Epidermal melanocyte (primary cell): ENCODE results near the gene MGMT.

Source experiments
- DNase-seq: peaks from one replicate; pipeline ENCODE4 v3.0.0; 2011; ENCODE audit warnings: low spot score; ENCODE audit not compliant: insufficient read length

MGMT gene

DNA sequence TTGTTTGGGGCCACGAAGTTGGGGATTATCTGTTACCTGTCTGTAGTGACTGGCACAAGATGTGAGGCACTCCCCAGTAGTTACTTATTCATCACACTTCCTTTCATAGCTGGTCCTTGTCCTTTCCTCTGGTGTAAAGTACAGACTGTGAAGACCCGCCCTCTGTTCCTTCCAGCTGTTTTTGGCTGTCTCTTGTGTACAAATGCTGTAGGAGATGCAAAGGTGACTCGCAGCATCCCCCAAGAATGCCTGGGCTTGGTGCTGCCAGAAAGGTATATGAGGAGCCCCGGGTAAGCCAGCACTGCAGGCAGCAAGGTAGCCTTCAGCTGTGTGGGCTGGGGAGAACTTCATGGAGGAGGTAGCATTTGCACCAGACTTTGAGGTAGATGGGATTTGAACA is 260.5 kb downstream of the MGMT start:
- DNase-seq, result no peak

DNA sequence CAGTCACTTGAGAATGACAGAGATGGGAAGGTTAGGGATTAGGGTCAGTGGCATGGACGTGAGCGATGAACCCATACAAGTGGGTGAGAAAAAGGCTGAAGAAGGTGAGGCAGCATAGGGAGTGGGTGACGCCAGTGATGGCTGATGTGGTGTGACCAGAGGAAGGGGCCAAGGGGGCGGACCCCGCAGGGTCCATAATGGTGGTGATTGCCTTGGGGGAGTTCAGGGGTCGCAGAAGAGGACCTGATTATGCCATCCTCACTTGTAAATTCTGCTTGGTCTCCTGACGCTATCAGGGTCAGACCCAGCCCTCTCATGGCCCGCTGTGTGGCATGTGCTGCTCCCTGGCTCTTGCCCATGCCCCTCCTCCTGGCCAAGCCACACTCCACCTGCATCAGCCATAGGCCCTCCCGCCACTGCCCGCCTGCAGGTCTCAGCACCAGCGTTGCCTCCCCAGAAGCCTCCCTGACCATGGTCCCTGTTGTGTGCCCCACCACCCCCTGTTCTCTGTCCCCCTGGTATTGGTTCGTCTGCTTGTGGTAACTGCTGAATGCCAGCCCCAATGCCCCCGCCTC is 261.3 kb downstream of the MGMT start:
- DNase-seq, result no peak

DNA sequence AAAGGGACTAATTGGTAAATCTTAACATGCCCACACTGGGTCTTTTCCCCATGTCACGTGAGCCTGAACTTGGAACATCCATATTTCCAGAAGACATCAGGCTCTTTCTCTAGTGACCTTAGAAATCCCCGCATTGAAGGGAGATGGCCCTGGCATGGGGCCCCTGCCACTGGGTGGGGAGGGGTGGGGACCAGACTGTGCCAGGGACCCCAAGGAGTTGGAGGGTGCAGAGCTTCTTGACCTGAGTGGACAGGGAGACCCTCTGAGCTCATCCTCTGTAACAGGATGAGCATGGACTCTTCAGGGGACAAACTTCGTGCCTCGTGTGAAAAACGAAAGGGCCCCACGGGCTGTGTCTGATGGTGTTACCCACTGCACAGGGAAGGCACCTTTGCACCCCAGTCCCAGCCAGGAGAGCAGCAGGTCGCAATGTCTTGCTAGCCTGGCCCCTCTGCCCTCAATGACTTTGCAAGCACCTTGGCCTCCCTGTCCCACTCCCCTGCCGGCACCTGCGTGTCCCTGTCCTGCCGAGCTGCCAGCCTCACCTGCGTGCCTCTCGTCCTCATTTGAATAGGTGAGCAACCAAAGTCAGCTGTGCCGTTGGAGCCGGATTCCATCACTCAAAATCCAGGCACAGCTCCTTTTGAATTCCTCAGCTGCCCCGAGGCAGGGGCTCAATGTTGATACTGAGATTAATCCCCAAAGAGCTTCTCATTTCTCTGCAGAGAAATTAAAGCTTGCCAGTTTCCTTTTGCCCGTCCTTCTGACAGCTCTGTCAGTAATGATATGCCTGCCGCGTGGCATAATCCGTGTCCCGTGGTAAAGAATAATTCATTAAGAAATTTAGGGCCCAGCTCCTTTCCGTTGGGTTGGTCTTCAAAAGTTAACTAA is 262.1 kb downstream of the MGMT start:
- DNase-seq, result no peak

DNA sequence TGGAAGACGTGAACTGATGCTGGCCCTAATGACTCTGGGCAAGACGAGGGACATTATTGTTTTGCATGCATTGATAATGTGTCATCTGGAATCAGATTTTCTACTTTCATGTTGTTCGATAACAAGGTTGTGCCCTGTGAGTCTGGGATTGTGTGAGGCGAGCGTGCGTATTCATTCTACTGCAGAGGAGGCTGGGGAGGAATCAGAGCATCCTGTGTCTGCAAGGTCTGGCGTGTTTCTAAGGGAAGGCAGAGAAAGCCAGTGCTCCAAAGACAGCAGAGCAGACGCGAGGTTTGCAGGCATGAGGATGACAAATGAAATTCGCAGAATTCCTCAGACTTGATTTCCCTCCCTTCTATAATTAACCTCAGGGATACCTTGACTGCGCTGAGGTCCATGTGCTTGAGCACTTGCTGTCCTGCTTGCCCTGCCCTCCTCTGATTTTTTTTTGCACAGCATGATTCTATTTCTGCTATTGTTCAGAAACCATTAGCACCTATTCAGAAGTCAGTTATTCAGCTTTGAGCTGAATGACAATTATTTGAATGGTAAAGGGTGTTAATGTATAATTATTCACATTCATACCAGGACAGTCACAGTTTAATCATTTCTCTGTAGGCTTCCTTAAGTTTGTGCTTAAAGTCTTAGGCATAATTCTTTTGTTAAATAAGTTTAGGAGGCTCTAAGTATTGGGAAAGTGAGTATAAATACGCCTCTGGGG is 263.4 kb downstream of the MGMT start:
- DNase-seq, result no peak

DNA sequence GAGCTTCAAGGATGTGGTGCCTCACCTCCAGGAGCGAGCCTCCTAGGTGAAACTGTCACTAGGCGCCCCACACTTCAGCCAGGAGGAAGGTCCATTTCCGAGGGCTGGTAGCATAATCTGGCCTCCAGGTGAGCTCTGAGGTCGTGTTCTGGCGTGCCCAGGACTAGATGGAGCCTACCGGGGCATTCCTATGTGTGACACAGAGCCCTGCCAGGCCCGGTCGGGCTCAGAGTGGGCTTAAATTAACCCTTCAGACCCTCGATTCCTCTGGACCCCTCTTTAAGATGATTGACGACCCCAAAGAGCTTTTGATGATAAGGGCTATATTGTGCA is 263.9 kb downstream of the MGMT start:
- DNase-seq, result no peak

DNA sequence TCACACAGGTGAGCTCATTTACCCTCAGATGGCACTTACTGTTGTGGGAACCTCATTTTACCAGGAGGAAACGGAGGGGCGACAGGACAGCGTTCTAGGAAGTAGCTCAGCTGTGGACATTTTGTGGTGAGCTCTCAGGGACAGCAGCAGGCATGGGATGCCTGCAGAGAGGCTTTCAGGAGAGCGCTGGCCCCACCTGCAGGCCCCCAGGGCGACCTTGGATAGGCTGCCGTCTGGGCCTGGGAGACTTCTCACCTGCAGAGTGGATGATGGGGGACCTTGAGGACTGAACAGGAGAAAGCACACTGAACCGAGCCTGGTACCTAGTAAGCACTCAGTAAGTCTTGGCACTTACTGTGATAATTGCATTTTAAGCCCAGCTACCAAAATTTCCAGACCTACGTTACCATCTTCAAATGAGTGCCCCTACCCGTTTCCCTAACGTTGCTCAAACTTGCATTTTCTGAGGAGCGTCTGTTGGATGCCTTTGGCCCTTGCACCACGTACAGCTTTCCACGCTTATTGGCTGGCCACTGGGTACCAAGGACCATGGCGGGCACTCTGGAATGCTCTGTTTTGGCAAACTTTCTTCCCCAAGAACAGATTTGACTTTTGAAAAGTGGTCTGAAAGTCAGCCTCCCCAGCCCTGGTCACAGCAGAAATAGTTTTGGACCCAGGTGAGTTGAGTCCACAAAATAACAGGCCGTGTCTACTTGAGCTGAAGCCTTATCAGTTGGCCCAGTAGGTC is 273.7 kb downstream of the MGMT start:
- DNase-seq, result no peak

DNA sequence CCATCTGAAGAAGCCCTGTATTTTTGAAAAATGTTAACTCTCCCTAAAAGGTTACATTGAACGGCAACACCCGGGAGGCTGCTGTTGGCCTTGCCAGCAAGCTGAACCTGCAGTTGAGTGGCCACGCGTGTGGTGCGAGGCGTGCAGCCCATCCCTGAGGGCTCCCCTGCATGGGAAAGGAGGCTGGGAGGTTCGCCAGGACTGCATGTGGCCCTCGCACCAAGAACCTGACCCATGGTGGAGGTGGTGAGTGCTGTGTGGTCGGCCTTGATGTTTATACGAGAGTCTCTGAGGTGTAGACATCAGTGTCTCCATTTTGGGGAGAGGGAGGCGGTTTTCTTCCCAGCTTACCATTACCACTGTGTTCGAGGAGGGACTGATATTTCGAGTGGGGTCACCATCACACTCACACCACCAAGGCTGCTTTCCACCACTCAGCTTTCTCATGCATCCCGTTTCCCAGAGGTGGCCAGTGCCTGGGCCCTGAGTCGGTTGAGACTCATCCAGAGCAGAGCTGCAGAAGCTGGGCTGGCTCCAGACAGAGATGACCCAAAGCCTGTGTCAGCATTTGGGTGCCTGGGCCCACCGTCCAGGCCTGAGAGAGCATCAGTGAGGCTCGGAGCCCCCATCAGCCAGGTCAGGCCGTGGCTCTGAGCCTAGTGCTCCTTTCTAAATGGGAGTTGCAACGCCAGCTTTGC is 274.4 kb downstream of the MGMT start:
- no peak for DNase-seq

DNA sequence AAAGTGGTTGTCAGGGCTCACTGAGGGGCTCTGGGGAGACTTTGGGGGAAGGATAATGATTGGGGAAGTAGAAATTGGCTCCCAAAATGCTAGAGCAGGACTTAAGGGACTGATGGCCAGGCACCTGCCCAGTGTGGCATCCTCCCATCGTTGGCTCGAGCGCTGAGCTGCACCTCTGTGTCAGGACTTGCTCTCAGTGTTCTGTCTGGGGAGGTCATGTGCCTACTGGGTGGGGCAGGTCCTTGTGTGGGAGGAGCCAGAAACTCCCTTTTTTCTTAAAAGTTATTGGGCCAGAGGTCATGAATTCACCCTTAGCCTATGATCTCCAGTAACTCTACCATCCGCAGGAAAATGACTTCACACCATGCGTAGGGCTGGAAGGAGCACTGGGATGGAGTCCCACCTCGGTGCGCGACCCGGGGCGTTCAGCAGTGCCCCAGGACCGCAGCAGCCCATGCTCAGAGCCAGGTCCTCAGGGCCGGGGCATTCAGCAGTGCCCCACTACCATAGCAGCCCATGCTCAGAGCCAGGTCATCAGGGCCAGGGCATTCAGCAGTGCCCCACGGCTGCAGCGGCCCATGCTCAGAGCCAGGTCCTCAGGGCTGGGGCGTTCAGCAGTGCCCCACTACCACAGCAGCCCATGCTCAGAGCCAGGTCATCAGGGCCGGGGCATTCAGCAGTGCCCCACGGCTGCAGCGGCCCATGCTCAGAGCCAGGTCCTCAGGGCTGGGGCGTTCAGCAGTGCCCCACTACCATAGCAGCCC is 275.1 kb downstream of the MGMT start:
- no peak for DNase-seq

DNA sequence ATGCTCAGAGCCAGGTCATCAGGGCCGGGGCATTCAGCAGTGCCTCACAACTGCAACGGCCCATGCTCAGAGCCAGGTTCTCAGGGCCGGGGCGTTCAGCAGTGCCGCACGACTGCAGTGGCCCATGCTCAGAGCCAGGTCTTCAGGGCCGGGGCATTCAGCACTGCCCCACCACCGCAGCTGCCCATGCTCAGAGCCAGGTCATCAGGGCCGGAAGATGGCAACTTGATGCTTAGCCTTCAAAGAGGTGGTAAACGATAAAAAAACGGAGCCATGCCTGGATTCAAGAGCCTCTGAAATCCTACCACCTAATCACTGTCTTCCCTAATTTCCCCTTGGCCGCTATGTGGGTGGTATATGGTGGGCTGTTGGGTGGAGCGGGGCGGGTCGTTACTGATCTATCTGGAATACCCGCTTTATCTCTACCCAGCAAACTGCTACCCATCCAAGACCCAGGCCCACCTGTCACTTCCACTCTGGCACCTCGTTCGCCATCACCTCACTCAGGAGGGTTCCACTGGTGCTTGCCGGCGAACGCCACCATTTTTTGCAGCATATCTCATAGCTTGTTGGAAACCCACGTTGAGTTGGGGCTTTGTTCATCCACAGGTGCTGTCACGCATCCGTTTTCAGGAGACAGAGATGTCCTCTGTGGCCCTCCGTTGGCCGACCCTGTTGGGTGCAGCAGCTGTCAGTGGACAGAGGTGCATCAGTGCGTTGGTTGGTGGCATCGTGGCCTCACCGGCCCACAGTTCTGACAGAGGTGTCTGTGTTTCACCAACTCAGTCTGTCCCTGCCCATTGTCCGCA is 275.9 kb downstream of the MGMT start:
- no peak for DNase-seq

DNA sequence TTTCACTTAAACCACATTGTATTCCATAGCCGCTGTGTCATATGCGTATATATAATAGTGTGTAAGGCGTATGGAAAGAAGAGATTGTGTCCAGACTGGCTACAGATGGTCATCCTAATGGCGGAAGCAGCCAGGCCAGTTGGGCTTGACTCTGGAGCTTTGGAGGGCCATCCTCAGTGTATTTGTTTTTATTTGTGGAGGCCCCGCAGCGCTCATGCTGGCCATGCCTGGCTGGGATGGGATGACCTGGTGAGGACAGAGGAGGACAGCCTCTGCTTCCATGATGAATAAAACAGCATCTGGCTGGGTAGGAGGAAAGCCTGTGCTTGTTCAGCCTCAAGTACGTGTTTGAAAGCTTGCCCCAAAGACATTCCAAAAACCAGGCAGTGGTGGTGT is 276.7 kb downstream of the MGMT start:
- no peak for DNase-seq

DNA sequence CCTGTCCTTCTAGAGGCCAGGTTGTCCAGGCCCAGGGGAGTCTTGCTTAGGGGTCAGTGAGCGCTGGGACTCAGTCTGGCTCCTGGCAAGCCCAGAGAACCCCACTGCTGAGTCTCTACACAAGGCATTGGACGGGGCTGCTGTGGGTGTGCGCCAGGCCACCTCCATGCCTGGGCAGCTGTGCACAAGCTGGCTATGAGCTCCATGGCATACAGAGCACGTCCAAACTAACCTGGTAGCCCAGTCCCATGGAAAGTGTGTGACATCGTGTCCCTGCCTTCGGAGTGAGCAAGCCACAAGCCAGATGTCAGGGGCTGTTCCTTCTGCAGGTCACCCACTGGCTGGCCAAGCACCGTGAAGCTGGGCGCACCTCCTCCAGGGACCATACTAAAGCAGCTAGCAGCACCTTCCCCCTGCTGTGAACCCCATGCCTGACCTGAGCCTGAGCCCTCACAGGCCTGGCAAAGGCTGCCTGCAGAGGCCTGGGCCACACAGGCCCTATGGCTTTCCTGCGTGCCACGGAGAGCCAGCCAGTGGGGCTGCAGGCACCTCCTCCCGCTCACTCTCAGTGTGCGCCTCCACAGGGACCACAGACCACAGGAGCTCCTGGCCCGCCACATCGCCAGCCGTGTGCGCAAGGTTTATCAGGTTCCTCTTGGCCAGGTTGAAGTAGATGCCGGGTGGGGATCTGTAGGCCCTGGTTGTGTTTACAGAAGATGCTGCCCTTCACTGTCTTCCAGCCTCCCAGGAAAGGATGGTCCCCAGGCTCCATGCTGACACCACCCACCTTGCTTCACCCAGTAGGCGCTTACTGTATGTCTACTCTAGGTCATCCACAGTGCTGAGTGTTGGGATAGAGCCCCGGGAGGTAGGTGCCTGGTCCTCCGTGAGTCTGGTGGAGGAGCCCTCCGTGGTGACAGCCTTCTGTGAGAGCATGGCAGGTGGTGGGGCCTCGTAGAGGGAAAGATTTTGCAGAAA is 277.4 kb downstream of the MGMT start:
- DNase-seq, result no peak

DNA sequence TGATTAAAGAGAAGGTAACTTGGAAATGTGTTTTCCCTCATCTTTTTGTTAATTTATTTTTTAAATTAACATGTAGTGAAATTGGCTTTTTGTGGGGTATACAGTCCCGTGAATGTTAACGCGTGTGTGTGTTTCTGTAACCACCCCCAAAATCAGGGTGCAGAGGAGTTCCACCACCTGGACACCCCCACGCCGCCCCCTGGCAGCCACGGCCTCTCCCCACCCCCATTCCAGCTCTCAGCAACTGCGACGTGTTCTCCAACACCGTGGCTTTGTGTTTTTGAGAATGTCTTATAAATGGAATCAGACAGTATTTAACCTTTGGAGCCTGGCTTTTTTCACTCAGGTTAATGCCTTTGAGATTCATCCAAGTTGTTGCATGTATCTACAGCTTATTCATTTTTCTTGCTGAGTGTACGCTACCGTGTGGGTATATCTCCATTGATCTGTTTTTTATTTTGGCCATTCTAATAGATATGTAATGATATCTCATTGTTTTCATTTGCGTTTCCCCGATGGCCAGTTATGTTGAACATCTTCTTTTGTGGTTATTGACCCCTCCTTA is 278.2 kb downstream of the MGMT start:
- DNase-seq, result no peak

DNA sequence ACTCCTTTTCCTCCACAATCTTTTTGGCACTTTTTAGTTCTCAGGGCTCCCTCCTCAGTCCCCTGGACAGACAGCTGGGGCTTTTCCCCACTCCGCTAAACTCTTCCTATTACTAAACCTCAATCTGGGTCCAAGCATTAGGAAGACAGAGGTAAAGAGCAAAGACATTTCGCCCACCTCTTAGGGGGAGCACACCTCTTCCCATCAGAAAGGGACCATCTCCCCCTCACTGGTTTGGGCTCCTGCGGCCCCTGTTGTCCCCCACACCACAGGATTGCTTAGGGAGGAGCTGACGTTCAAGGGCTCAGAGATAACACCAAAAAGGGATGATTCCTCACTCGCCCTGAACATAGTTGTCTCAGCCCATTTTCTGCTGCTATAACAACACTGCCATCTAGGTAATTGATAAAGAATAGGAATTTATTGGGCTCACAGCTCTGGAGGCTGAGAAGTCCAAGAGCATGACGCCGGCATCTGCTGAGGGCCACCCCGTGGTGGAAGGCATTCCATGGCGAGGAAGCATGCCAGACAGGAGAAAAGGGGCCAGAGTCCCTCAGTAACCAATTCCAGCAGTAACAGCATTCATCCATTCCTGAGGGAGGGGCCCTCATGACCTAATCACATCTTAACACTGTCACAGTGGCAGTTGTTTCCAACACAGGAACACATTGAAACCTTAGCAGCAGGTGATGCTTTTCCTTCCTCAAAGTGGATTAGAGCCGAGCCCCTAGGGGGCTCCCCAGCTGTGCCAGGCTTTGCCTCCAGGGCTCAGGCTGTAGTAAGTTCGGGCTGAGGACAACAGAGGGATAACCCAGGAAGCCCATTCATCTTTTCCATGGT is 287.4 kb downstream of the MGMT start:
- no peak for DNase-seq

DNA sequence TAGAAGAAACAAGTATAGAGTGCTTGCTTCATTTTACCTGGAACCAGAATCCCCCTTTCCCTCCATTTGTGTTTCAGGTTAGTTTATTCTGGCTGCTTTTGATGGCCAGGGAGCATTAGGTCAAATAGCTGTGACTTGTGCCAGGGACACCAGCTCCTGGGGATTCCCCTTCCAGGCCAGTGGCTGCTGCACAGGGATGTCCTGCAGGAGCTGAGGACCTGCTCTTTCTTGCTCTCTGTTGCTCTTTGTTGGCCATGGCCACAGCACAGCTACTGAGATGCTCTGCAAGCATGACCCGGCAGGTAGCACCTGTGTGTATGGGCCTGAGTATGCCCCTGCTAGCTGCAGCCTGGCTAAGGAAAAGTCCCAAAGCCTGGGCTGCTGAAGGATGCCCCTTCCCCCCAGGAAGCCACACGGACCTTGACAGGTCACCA is 288.1 kb downstream of the MGMT start:
- DNase-seq, result no peak

DNA sequence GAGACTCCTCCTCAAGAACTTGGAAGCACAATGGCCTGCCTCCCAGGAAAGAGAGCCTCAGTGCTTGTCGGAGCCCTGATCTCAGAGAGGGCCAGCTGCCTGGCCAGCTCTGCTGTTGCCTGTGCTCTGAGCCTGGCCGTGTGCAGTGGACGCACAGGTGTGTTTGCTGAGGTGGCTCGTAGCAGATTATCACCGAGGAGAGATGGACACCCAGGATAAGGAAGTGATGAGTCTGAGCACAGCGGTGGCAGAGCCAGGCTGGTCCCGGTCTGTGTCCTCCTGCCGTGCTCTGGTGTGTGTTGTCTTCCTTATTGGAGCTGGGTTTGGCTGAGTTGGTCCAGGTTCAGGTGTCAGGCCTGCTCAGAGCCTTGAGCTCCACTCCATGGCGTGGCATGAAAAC is 288.6 kb downstream of the MGMT start:
- no peak for DNase-seq

DNA sequence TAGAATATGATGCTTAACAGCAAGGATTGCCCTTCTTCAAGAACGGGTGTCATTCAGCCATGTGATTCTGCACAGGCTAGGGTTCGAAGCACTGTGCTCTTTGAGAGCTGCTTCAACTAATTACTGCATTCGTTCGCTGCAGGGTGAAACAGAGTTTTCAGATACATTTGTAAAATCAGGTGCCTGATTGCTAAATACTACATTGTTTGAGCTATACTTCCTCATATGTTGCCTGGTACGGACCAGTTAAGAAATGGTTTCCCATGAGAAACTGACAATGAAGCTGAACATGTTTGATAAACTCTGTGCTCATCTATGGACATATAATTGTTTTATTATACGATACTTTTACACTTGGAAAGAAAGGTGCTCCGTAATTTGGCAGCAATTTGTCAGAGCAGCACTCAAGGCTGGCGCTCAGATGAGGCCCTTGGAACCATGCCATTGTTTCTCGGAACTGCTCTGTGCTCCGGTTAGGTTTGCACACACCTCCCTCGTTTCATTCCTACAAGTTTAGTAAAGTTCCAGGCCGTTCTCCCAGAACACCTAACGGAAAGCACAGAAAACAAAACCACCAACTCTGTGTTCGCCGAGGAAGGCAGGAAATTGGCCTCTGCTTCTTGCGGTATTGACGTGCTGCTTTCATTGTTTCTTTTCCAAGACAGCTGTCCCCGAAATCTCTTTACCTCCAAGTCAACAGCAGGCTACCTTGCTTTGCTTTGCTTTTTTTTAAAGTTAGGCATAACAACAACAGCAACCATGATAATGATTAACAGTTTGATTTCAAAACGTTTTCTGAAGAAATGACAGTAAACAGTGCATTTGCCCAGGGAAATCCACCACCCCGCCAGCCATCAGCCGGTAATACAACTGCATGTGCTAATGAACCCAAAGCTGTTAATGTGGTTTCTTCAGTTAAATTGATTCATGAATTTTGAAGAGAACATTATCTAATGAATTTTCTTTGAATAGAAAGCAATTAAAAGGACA is 290.2 kb downstream of the MGMT start:
- no peak for DNase-seq
